H9 (cell line): ENCODE data around the gene OR6S1. TPM values are rescaled to one million over a fixed set of nuclear protein-coding genes. Genes with fewer than 3 reads are reported as not detected.

Source experiments
- DNase-seq: peaks from one replicate; pipeline ENCODE4 v3.0.0-alpha.2; 2017
- H2AFZ ChIP-seq: one replicate; pipeline ENCODE4 v1.6.1; 2013; ENCODE audit warnings: mild to moderate bottlenecking, low read length, control low read depth, moderate library complexity
- H2AK5ac ChIP-seq: 2 replicates; pipeline ENCODE4 v1.6.1; 2013; ENCODE audit warnings: low read length, control low read depth, mixed read lengths; ENCODE audit not compliant: insufficient read length
- H2BK120ac ChIP-seq: one replicate; pipeline ENCODE4 v1.6.1; 2013; ENCODE audit warnings: low read depth, mild to moderate bottlenecking, low read length, control low read depth, inconsistent platforms; ENCODE audit not compliant: poor library complexity, severe bottlenecking
- H2BK12ac ChIP-seq: 2 replicates; pipeline ENCODE4 v1.6.1; 2013; ENCODE audit warnings: low read length, control low read depth, mixed read lengths, low read depth; ENCODE audit not compliant: insufficient read length
- H2BK15ac ChIP-seq: 2 replicates; pipeline ENCODE4 v1.6.1; 2013; ENCODE audit warnings: low read depth, low read length, control low read depth
- H2BK20ac ChIP-seq: one replicate; pipeline ENCODE4 v1.6.1; 2013; ENCODE audit warnings: low read depth, mild to moderate bottlenecking, low read length, control low read depth, inconsistent platforms; ENCODE audit not compliant: poor library complexity, severe bottlenecking
- H2BK5ac ChIP-seq: 2 replicates; pipeline ENCODE4 v1.6.1; 2013; ENCODE audit warnings: low read length, control low read depth, mixed read lengths; ENCODE audit not compliant: insufficient read length
- H3K14ac ChIP-seq: 2 replicates; pipeline ENCODE4 v1.6.1; 2013; ENCODE audit warnings: low read length, control low read depth; ENCODE audit not compliant: insufficient read depth
- H3K18ac ChIP-seq: 2 replicates; pipeline ENCODE4 v1.6.1; 2013; ENCODE audit warnings: low read depth, mild to moderate bottlenecking, mixed read lengths, low read length, control low read depth; ENCODE audit not compliant: insufficient read length
- H3K23ac ChIP-seq: 2 replicates; pipeline ENCODE4 v1.6.1; 2013; ENCODE audit warnings: low read length, control low read depth, mixed read lengths, low read depth; ENCODE audit not compliant: insufficient read length
- H3K23me2 ChIP-seq: 2 replicates; pipeline ENCODE4 v1.6.1; 2013; ENCODE audit warnings: low read depth, mild to moderate bottlenecking, mixed read lengths, low read length, control low read depth; ENCODE audit not compliant: insufficient read length, poor library complexity, severe bottlenecking
- H3K27ac ChIP-seq: 2 replicates; pipeline ENCODE4 v1.5.1; 2013; ENCODE audit warnings: low read length, control low read depth, mixed read lengths, low read depth; ENCODE audit not compliant: insufficient read length
- H3K27me3 ChIP-seq: 2 replicates; pipeline ENCODE4 v1.6.1; 2013; ENCODE audit warnings: low read length, control low read depth, inconsistent platforms; ENCODE audit not compliant: insufficient read depth
- H3K4ac ChIP-seq: 2 replicates; pipeline ENCODE4 v1.6.1; 2013; ENCODE audit warnings: low read depth, mild to moderate bottlenecking, control low read depth, inconsistent platforms, low read length, moderate library complexity
- H3K4me1 ChIP-seq: 2 replicates; pipeline ENCODE4 v1.6.1; 2013; ENCODE audit warnings: low read length, control low read depth, inconsistent platforms; ENCODE audit not compliant: insufficient read depth
- H3K4me2 ChIP-seq: 2 replicates; pipeline ENCODE4 v1.6.1; 2013; ENCODE audit warnings: low read length, control low read depth, mixed read lengths; ENCODE audit not compliant: insufficient read length, insufficient read depth
- H3K56ac ChIP-seq: 2 replicates; pipeline ENCODE4 v1.6.1; 2013; ENCODE audit warnings: low read depth, mild to moderate bottlenecking, mixed read lengths, low read length, control low read depth; ENCODE audit not compliant: insufficient read length
- H3K79me1 ChIP-seq: 2 replicates; pipeline ENCODE4 v1.6.1; 2013; ENCODE audit warnings: low read depth, mild to moderate bottlenecking, moderate library complexity, low read length, control low read depth, inconsistent platforms; ENCODE audit not compliant: insufficient read depth, poor library complexity, severe bottlenecking
- H3K79me2 ChIP-seq: 2 replicates; pipeline ENCODE4 v1.6.1; 2013; ENCODE audit warnings: low read length, control low read depth, inconsistent platforms; ENCODE audit not compliant: insufficient read depth
- H3K9ac ChIP-seq: 2 replicates; pipeline ENCODE4 v1.6.1; 2013; ENCODE audit warnings: low read length, control low read depth, mixed read lengths; ENCODE audit not compliant: insufficient read length; ENCODE audit errors: extremely low read depth
- H3K9me3 ChIP-seq: one replicate; pipeline ENCODE4 v1.6.1; 2013; ENCODE audit warnings: low read depth, low read length, inconsistent platforms; ENCODE audit not compliant: control insufficient read depth
- H3T11ph ChIP-seq: one replicate; pipeline ENCODE4 v1.6.1; 2013; ENCODE audit warnings: mild to moderate bottlenecking, low read length, control low read depth, inconsistent platforms
- H4K20me1 ChIP-seq: one replicate; pipeline ENCODE4 v1.6.1; 2013; ENCODE audit not compliant: control insufficient read depth, insufficient read length, insufficient read depth
- H4K5ac ChIP-seq: 2 replicates; pipeline ENCODE4 v1.6.1; 2013; ENCODE audit warnings: low read depth, mild to moderate bottlenecking, mixed read lengths, low read length, control low read depth; ENCODE audit not compliant: insufficient read length
- H4K8ac ChIP-seq: replicated peaks from 2 replicates; pipeline ENCODE4 v1.6.1; 2013; ENCODE audit warnings: low read length, control low read depth, mixed read lengths, low read depth; ENCODE audit not compliant: insufficient read length
- H4K91ac ChIP-seq: 2 replicates; pipeline ENCODE4 v1.6.1; 2013; ENCODE audit warnings: low read depth, mild to moderate bottlenecking, moderate library complexity, mixed read lengths, low read length, control low read depth; ENCODE audit not compliant: insufficient read length
- H3K27ac Mint-ChIP-seq, 3 experiments: 2 replicates in 2 of 3; 3 replicates in 1 of 3; pipeline ENCODE4 v1.8.0; 2020 to 2021; ENCODE audit warnings: mixed read lengths in 3 of 3, mild to moderate bottlenecking in 1 of 3, moderate library complexity in 1 of 3
- H3K27me3 Mint-ChIP-seq: 2 replicates; pipeline ENCODE4 v1.8.0; 2021; ENCODE audit warnings: low read depth, mild to moderate bottlenecking, moderate library complexity, mixed read lengths
- H3K36me3 Mint-ChIP-seq, 3 experiments: 2 replicates in 2 of 3; 3 replicates in 1 of 3; pipeline ENCODE4 v1.8.0; 2020 to 2021; ENCODE audit warnings: low read depth in 3 of 3, mixed read lengths in 3 of 3; ENCODE audit not compliant: insufficient read depth in 1 of 3
- H3K4me1 Mint-ChIP-seq, 2 experiments: 2 replicates each; pipeline ENCODE4 v1.8.0; 2020; ENCODE audit warnings: mixed read lengths in 2 of 2
- H3K4me3 Mint-ChIP-seq, 2 experiments: 2 replicates in 1 of 2; 3 replicates in 1 of 2; pipeline ENCODE4 v1.8.0; 2020 to 2021; ENCODE audit warnings: mild to moderate bottlenecking in 2 of 2, mixed read lengths in 2 of 2, moderate library complexity in 1 of 2
- H3K9me3 Mint-ChIP-seq, 2 experiments: 2 replicates in 1 of 2; 3 replicates in 1 of 2; pipeline ENCODE4 v1.8.0; 2020; ENCODE audit warnings: mild to moderate bottlenecking in 2 of 2, mixed read lengths in 2 of 2, moderate library complexity in 1 of 2
- CTCF ChIP-seq: fragments of 200-600 bp; sonication (generic); conservative IDR thresholded peaks from 3 replicates; pipeline ENCODE4 v1.8.0; 2021; ENCODE audit warnings: antibody characterized with exemption, mild to moderate bottlenecking
- WGBS: extraction: QIAGEN DNeasy Blood & Tissue Kit; methylation state at CpG from one replicate; pipeline ENCODE4 v1.1.7; 2013; ENCODE audit warnings: missing lambda C conversion rate, low lambda C conversion rate, mixed read lengths; ENCODE audit not compliant: insufficient read length; ENCODE audit errors: extremely low coverage; 5-methylcytosine and 5-hydroxymethylcytosine counted together
- long read RNA-seq: library from polyadenylated mRNA; unstranded; transcript quantifications from one replicate; pipeline ENCODE4 v2.0.0, GENCODE V29; 2020
- total RNA-seq: library from RNA; stranded (reverse); gene quantifications from 2 replicates; pipeline ENCODE4 v1.2.1, GENCODE V29; 2021

OR6S1 gene
- not detected in 2 replicates for total RNA-seq
- long read RNA-seq = 0 reads

GRCh38 chr14:20641591-20641990 lies at the start of gene OR6S1:
Gene OR6S1, minus strand, starts transcription at chr14:20641691. Its CDS starts 0 bp downstream, at chr14:20641691.
- H3K79me2 ChIP-seq = no peaks in the 10 kb centered on the region
- peaks cover 7 to 9% of the 10 kb centered on the region in 2 experiments for H3K4me1 Mint-ChIP-seq
- H3K4me2 ChIP-seq = no peak within 1 kb of the TSS
- no peak within 1 kb of the TSS for H2BK12ac ChIP-seq
- H2BK120ac ChIP-seq = no peak within 1 kb of the TSS
- H3K18ac ChIP-seq = no peak within 1 kb of the TSS
- no peak within 1 kb of the TSS for H2BK5ac ChIP-seq
- no peaks in the 10 kb centered on the region for H3K4me1 ChIP-seq
- H3K23ac ChIP-seq = no peak within 1 kb of the TSS
- DNase-seq = no peak
- H3K79me1 ChIP-seq = no peaks in the 10 kb centered on the region
- H2AK5ac ChIP-seq = no peak within 1 kb of the TSS
- no peak within 1 kb of the TSS for H2BK20ac ChIP-seq
- TF ChIP-seq CTCF = no peak
- no peak within 1 kb of the TSS for H2BK15ac ChIP-seq
- no peak within 1 kb of the TSS for H3K27ac ChIP-seq
- WGBS = no CpG with 5 or more reads among the region's 2 CpGs
- no peak within 1 kb of the TSS for H4K91ac ChIP-seq
- no peaks in the 10 kb centered on the region for H4K20me1 ChIP-seq
- H3K9me3 Mint-ChIP-seq = no peaks in the 10 kb centered on the region
- no peaks in the 10 kb centered on the region for H3K23me2 ChIP-seq
- no peak within 1 kb of the TSS for H3K4ac ChIP-seq
- no peak within 1 kb of the TSS for H3K4me3 Mint-ChIP-seq
- H3K14ac ChIP-seq = no peak within 1 kb of the TSS
- no peaks in the 10 kb centered on the region for H3K27me3 ChIP-seq
- H3K27me3 Mint-ChIP-seq = peaks cover 44% of the 10 kb centered on the region
- H4K8ac ChIP-seq = no peak within 1 kb of the TSS
- H3K36me3 Mint-ChIP-seq = no peaks in the 10 kb centered on the region
- no peak within 1 kb of the TSS for H2AFZ ChIP-seq
- H4K5ac ChIP-seq = no peak within 1 kb of the TSS
- H3K27ac Mint-ChIP-seq = no peak within 1 kb of the TSS; a peak in 1 of 7 replicates
- no peak within 1 kb of the TSS for H3T11ph ChIP-seq
- H3K56ac ChIP-seq = no peak within 1 kb of the TSS
- H3K9ac ChIP-seq = no peak within 1 kb of the TSS
- no peaks in the 10 kb centered on the region for H3K9me3 ChIP-seq
